PC-3 (cell line): ENCODE data around the gene CDKN1A. TPM values are rescaled to one million over a fixed set of nuclear protein-coding genes. Genes with fewer than 3 reads are reported as not detected.

Experiments
- ATAC-seq: fragments of 200-7000 bp; cut with Tn5 transposase; 2 replicates; pipeline ENCODE4 v1.9.1; 2020; ENCODE audit warnings: mild to moderate bottlenecking, moderate library complexity
- BruUV-seq: library from RNA; stranded (reverse); fragments of 400-500 nt; replicated peaks from 2 replicates; lab custom pipeline; 2021; lab: Mats Ljungman, UMichigan
- CTCF ChIA-PET: fragments of 300-600 bp; sonication (Branson Sonifier 250); formaldehyde crosslinking; loops from one replicate; lab custom pipeline; 2022; ENCODE audit warnings: antibody characterized with exemption; lab: Charles Lee
- POLR2A ChIA-PET: fragments of 300-600 bp; sonication (Branson Sonifier 250); formaldehyde crosslinking; loops from one replicate; lab custom pipeline; 2022; ENCODE audit warnings: antibody characterized with exemption; ENCODE audit not compliant: unreplicated experiment; lab: Charles Lee
- DNase-seq: peaks from one replicate; pipeline ENCODE4 v3.0.0-alpha.2; 2015
- H2AFZ ChIP-seq: fragments of 300-600 bp; sonication (generic); 2 replicates; pipeline ENCODE4 v1.6.0; 2016; ENCODE audit warnings: antibody characterized with exemption, low read length
- H3F3A ChIP-seq: fragments of 300-600 bp; sonication (generic); one replicate; pipeline ENCODE4 v1.6.0; 2017; ENCODE audit warnings: antibody characterized with exemption, low read length, control low read depth, mild to moderate bottlenecking; ENCODE audit not compliant: unreplicated experiment
- H3K27ac ChIP-seq: fragments of 300-600 bp; sonication (generic); 2 replicates; pipeline ENCODE4 v1.5.1; 2016; ENCODE audit warnings: mild to moderate bottlenecking, low read length
- H3K27me3 ChIP-seq: fragments of 300-600 bp; sonication (generic); 2 replicates; pipeline ENCODE4 v1.6.1; 2016; ENCODE audit warnings: low read length, mixed read lengths
- H3K36me3 ChIP-seq: fragments of 300-600 bp; sonication (generic); 2 replicates; pipeline ENCODE4 v1.6.1; 2016; ENCODE audit warnings: low read depth, mixed run types, low read length, mixed read lengths
- H3K4me1 ChIP-seq: fragments of 300-600 bp; sonication (generic); 2 replicates; pipeline ENCODE4 v1.5.1; 2016; ENCODE audit warnings: low read length; ENCODE audit not compliant: insufficient read depth
- H3K4me2 ChIP-seq: fragments of 300-600 bp; sonication (generic); 2 replicates; pipeline ENCODE4 v1.6.0; 2016; ENCODE audit warnings: low read length
- H3K4me3 ChIP-seq: fragments of 300-600 bp; sonication (generic); 2 replicates; pipeline ENCODE4 v1.5.1; 2016; ENCODE audit warnings: mild to moderate bottlenecking, low read length, mixed read lengths
- H3K79me2 ChIP-seq: fragments of 300-600 bp; sonication (generic); 2 replicates; pipeline ENCODE4 v1.6.1; 2017; ENCODE audit warnings: low read length, mixed read lengths
- H3K9ac ChIP-seq: fragments of 300-600 bp; sonication (generic); 2 replicates; pipeline ENCODE4 v1.6.0; 2016; ENCODE audit warnings: mild to moderate bottlenecking, low read length
- H3K9me2 ChIP-seq: fragments of 300-600 bp; sonication (generic); replicated peaks from 2 replicates; pipeline ENCODE4 v1.6.1; 2016; ENCODE audit warnings: mixed run types, low read length, mixed read lengths
- H3K9me3 ChIP-seq: fragments of 300-600 bp; sonication (generic); 2 replicates; pipeline ENCODE4 v1.6.1; 2016; ENCODE audit warnings: low read length, mixed read lengths
- H4K20me1 ChIP-seq: fragments of 300-600 bp; sonication (generic); 2 replicates; pipeline ENCODE4 v1.6.1; 2016; ENCODE audit warnings: low read length, mixed read lengths
- CTCF ChIP-seq: fragments of 300-600 bp; sonication (generic); conservative IDR thresholded peaks from 2 replicates; pipeline ENCODE4 v1.5.1; 2017; ENCODE audit warnings: antibody characterized with exemption, low read depth, mild to moderate bottlenecking, low read length
- EZH2 ChIP-seq: fragments of 300-600 bp; sonication (generic); IDR thresholded peaks from one replicate; pipeline ENCODE4 v1.6.1; 2017; ENCODE audit warnings: antibody characterized with exemption, mild to moderate bottlenecking, low read length; ENCODE audit not compliant: unreplicated experiment
- EZH2phosphoT487 ChIP-seq: fragments of 300-600 bp; sonication (generic); IDR thresholded peaks from 2 replicates; pipeline ENCODE4 v1.6.1; 2018; ENCODE audit warnings: mild to moderate bottlenecking, antibody characterized with exemption, low read length, borderline replicate concordance
- intact Hi-C: fragments of 100-400 bp; cut with micrococcal nuclease; formaldehyde crosslinking; loops from 2 replicates; pipeline ENCODE4 v1.9.0; 2023
- total RNA-seq: library from RNA; depleted of rRNA; stranded (reverse); fragments of >200 nt; gene quantifications from 2 replicates; pipeline ENCODE4 v1.2.3, GENCODE V29; 2014

CDKN1A gene
- total RNA-seq, 1 experiment from 2014 or later = 79.5 TPM

DNA sequence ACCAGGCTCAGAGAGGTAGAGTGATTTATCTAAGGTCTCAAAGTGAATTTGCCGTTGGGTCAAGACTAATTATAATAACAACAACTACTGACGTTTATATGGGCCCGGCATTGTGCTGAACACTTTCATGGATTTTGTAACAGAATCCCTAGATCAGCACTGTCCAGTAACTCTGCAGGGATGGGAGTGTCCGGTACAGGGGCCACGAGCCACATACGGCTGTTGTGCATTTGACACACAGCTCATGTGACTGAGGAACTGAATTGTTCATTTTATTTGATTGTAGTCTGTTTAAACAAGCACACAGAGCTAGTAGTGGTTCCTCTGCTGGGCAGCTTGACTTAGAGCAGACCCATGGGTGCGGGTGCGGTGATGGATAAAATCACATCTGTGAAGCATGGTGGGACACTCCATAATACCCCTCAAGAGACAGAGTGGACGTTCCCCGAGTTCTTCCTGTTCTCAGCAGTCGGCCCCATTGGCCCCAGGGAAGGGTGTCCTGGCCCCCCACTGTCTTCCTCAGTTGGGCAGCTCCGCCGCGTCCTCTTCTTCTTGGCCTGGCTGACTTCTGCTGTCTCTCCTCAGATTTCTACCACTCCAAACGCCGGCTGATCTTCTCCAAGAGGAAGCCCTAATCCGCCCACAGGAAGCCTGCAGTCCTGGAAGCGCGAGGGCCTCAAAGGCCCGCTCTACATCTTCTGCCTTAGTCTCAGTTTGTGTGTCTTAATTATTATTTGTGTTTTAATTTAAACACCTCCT lies 6.8 kb downstream of the CDKN1A start:
- ChIA-PET CTCF (interaction anchor here (0.5 to 0.8 kb wide), 2 partner anchors 73 to 106 kb away, joined by 3 to 5 read pairs; no protein-coding TSS in a partner anchor), POLR2A (no interaction called here)
- Histone ChIP-seq H3K4me2 (no peak overlapping the region), H3K9me2 (no peaks in the 10 kb centered on the region), H3K27ac (no peak overlapping the region), H3K9ac (no peak overlapping the region), H3F3A (no peaks in the 10 kb centered on the region), H3K27me3 (no peaks in the 10 kb centered on the region), H3K9me3 (no peaks in the 10 kb centered on the region), H3K4me1 (peaks cover 29% of the 10 kb centered on the region), H2AFZ (no peak overlapping the region), H3K36me3 (peaks cover 12% of the 10 kb centered on the region), H3K4me3 (no peak overlapping the region), H3K79me2 (0 out of 2 replicates have a peak, but pooled peaks cover 20% of the 10 kb centered on the region), H4K20me1 (no peaks in the 10 kb centered on the region)
- intact Hi-C loops = no loop called here
- TF ChIP-seq EZH2phosphoT487 (no peak), EZH2 (no peak), CTCF (no peak)
- ATAC-seq = no peak
- no peak for DNase-seq
- no TSS peak for BruUV-seq

- no peaks in the 10 kb centered on the region for H3F3A ChIP-seq
- TF ChIP-seq CTCF (no peak), EZH2phosphoT487 (no peak), EZH2 (no peak)
- peaks cover 28% of the 10 kb centered on the region for H3K4me1 ChIP-seq
- no peaks in the 10 kb centered on the region for H3K27me3 ChIP-seq
- H3K27ac ChIP-seq = no peak overlapping the region
- no peak overlapping the region for H2AFZ ChIP-seq
- H3K9ac ChIP-seq = no peak overlapping the region
- intact Hi-C loops = no loop called here
- H3K79me2 ChIP-seq = 0 out of 2 replicates have a peak, but pooled peaks cover 15% of the 10 kb centered on the region
- H3K36me3 ChIP-seq = peaks cover 12% of the 10 kb centered on the region
- no peaks in the 10 kb centered on the region for H3K9me2 ChIP-seq
- BruUV-seq = no TSS peak
- ATAC-seq = no peak
- no peak for DNase-seq
- ChIA-PET CTCF (interaction anchor here (0.5 to 0.8 kb wide), 2 partner anchors 73 to 106 kb away, joined by 3 to 5 read pairs; no protein-coding TSS in a partner anchor), POLR2A (no interaction called here)
- H3K4me2 ChIP-seq = no peak overlapping the region
- H3K4me3 ChIP-seq = no peak overlapping the region
- H3K9me3 ChIP-seq = no peaks in the 10 kb centered on the region
- H4K20me1 ChIP-seq = no peaks in the 10 kb centered on the region
Observed at GRCh38 chr6:36685926-36686667, 7.6 kb downstream of the CDKN1A start.
